Prostate gland (tissue), 2 donors: ENCODE measurements around the gene ARHGEF17.

Experiments used
- POLR2A ChIP-seq: fragments of 450-650 bp; IDR thresholded peaks from one replicate; pipeline ENCODE4 v1.6.1; 2016; ENCODE audit warnings: antibody characterized with exemption, mild to moderate bottlenecking
- POLR2AphosphoS5 ChIP-seq: sonication (generic); formaldehyde crosslinking; IDR thresholded peaks from one replicate; pipeline ENCODE4 v1.6.1; 2017; ENCODE audit warnings: antibody characterized with exemption
- TF ChIP-seq, protein P1 (sequence below), 4 experiments: fragments of 200-600 bp in 2 of 4; fragments of 450-650 bp in 2 of 4; sonication (generic) in 2 of 4; IDR thresholded peaks; 1 replicate in 3 of 4; 2 replicates in 1 of 4; pipeline ENCODE4 v1.5.1; 2016 to 2019; ENCODE audit warnings: antibody characterized with exemption in 4 of 4, mild to moderate bottlenecking in 2 of 4, moderate library complexity in 2 of 4

DNA sequence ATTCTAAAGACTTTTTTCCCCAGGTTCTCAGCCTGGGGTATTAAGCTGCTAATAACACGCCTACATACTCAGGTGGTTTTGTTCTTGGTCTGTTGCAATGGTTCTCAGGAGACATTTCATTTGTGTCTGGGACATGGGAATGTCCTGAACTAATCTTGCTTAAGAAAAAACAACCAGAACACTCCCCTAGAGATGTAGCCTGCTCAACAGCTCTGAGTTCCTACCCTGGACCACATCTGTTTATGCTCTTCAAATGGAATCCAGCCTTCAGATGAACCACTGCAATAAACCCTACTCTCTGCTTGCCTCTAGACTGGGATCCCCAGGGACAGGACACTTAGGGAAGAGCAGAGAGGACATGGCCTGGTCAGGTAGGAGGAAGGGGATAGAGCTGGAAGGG lies 98.1 kb downstream of the ARHGEF17 start:
- TF ChIP-seq, protein P1, sequence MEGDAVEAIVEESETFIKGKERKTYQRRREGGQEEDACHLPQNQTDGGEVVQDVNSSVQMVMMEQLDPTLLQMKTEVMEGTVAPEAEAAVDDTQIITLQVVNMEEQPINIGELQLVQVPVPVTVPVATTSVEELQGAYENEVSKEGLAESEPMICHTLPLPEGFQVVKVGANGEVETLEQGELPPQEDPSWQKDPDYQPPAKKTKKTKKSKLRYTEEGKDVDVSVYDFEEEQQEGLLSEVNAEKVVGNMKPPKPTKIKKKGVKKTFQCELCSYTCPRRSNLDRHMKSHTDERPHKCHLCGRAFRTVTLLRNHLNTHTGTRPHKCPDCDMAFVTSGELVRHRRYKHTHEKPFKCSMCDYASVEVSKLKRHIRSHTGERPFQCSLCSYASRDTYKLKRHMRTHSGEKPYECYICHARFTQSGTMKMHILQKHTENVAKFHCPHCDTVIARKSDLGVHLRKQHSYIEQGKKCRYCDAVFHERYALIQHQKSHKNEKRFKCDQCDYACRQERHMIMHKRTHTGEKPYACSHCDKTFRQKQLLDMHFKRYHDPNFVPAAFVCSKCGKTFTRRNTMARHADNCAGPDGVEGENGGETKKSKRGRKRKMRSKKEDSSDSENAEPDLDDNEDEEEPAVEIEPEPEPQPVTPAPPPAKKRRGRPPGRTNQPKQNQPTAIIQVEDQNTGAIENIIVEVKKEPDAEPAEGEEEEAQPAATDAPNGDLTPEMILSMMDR (IDR thresholded peaks at IDR 0.05) = no peak
- no peak for TF ChIP-seq POLR2A
- no peak for TF ChIP-seq POLR2AphosphoS5
